ENCODE measurements around the gene WWOX.

- TF ChIP-seq CTCF (IDR thresholded peaks at IDR 0.05; ENCODE audit: extremely low read depth in 1 of 2, insufficient read depth in 1 of 2, low read depth in 1 of 2, low read length in 2 of 2) (no peak), EZH2 (IDR thresholded peaks at IDR 0.05; ENCODE audit: borderline replicate concordance, low read depth, low read length, severe bottlenecking) (no peak), MYC (IDR thresholded peaks at IDR 0.05; ENCODE audit: low read depth, low read length) (no peak), FOS (IDR thresholded peaks at IDR 0.05; ENCODE audit: borderline replicate concordance, insufficient read depth, low read length) (no peak), POLR2A (IDR thresholded peaks at IDR 0.05; ENCODE audit: low read depth, low read length) (no peak), MAX (IDR thresholded peaks at IDR 0.05; ENCODE audit: insufficient read depth, insufficient read length) (no peak), POLR2AphosphoS5 (IDR thresholded peaks at IDR 0.05; ENCODE audit: insufficient read depth, low read depth, low read length) (no peak)
These were observed 424.7 kb downstream of the WWOX start for GRCh38 chr16:78524066-78524595.
